ENCODE results near the gene DNAJC17.
A peak's percentile ranks its signal among the peaks of the same experiment; 100 is the strongest.

The DNAJC17 gene

GRCh38 chr15:40772014-40772413, 35.3 kb downstream of the DNAJC17 start:
- Histone ChIP-seq H3K27me3 (ENCODE audit: insufficient read depth, low read length) (no peaks in the 10 kb centered on the region), H3K79me2 (ENCODE audit: insufficient read depth, low read length) (no peaks in the 10 kb centered on the region), H3K9me3 (ENCODE audit: low read length) (no peaks in the 10 kb centered on the region), H3K4me1 (ENCODE audit: insufficient read depth, low read length, severe bottlenecking) (peaks cover 31% of the 10 kb centered on the region), H3K27ac (ENCODE audit: low read depth, low read length, poor library complexity, severe bottlenecking) (no peak overlapping the region), H3K9me2 (ENCODE audit: low read depth, low read length) (no peaks in the 10 kb centered on the region), H3K36me3 (ENCODE audit: insufficient read depth, low read length) (peaks cover 38% of the 10 kb centered on the region; the same call in 1 of the 2 replicates), H2AFZ (ENCODE audit: low read length) (no peak overlapping the region), H3K4me3 (ENCODE audit: low read depth, low read length, poor library complexity, severe bottlenecking) (no peak overlapping the region), H3K9ac (ENCODE audit: low read length) (no peak overlapping the region), H3K4me2 (ENCODE audit: low read length) (no peak overlapping the region), H3F3A (ENCODE audit: insufficient read depth, low read length) (no peaks in the 10 kb centered on the region), H4K20me1 (ENCODE audit: insufficient read depth, low read length) (no peaks in the 10 kb centered on the region)
- no peak for TF ChIP-seq EZH2 (IDR thresholded peaks at IDR 0.05; ENCODE audit: borderline replicate concordance, low read length)
- TF ChIP-seq, protein P1, sequence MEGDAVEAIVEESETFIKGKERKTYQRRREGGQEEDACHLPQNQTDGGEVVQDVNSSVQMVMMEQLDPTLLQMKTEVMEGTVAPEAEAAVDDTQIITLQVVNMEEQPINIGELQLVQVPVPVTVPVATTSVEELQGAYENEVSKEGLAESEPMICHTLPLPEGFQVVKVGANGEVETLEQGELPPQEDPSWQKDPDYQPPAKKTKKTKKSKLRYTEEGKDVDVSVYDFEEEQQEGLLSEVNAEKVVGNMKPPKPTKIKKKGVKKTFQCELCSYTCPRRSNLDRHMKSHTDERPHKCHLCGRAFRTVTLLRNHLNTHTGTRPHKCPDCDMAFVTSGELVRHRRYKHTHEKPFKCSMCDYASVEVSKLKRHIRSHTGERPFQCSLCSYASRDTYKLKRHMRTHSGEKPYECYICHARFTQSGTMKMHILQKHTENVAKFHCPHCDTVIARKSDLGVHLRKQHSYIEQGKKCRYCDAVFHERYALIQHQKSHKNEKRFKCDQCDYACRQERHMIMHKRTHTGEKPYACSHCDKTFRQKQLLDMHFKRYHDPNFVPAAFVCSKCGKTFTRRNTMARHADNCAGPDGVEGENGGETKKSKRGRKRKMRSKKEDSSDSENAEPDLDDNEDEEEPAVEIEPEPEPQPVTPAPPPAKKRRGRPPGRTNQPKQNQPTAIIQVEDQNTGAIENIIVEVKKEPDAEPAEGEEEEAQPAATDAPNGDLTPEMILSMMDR (IDR thresholded peaks at IDR 0.05; ENCODE audit: low read length): no peak

DNA sequence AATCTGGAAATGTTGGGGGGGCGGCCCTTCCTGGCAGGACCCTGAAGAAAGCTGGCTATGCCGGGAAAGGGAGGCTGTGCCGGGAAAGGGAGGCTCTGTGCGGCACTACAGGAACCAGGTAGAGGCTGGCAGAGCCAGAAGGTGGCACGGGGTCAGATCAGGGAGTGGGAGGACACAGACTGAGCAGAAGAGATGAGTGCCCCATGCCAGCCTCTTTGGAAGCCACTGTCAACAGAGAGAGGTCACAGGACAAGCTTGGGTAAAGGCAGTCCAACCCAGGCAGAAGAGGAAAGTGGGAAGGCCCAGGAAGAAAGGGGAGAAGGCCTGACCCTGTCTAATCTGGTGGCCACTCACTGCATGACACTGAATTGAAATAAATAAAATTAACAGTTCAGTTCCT, 36.0 kb downstream of the DNAJC17 start:
- H3K27ac ChIP-seq (ENCODE audit: low read depth, low read length, poor library complexity, severe bottlenecking): peak overlapping the region; percentile 89

DNA sequence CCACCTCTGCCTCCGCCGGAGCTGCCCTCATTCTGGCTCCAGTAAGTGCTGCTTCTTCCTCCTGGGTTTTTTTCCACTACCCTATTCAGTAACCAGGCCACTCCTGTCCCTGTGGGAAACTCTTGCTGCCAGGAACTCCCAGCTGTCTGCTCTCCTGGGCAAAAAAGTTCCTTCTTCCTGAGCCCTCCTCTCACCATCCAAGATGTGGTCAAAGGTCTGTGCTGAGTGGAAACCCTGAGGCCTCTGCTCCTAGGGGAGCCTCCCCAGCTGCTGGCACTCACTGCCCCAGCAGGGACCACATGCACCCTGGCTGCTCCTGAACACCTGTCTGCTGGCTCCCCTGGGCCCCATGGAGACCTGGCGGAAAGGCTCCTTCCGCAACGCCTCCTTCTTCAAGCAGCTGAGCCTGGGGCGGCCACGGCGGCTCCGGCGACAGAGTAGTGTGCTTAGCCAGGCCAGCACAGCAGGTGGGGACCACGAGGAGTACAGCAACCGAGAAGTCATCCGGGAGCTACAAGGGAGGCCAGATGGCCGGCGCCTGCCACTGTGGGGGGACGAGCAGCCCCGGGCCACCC, 37.0 kb downstream of the DNAJC17 start:
- peaks cover 24% of the 10 kb centered on the region; the same call in 1 of the 2 replicates for H3K36me3 ChIP-seq (ENCODE audit: insufficient read depth, low read length)
- no peaks in the 10 kb centered on the region for H3K9me3 ChIP-seq (ENCODE audit: low read length)
- H3K4me2 ChIP-seq (ENCODE audit: low read length): peak overlapping the region; percentile 43
- peak overlapping the region; percentile 26; the same call in 1 of the 2 replicates for H3K9ac ChIP-seq (ENCODE audit: low read length)
- H2AFZ ChIP-seq (ENCODE audit: low read length): no peak overlapping the region
- TF ChIP-seq EZH2 (IDR thresholded peaks at IDR 0.05; ENCODE audit: borderline replicate concordance, low read length): no peak
- TF ChIP-seq, protein P1 (IDR thresholded peaks at IDR 0.05; ENCODE audit: low read length): no peak
- H3K27ac ChIP-seq (ENCODE audit: low read depth, low read length, poor library complexity, severe bottlenecking): peak overlapping the region; percentile 89
- H3K9me2 ChIP-seq (ENCODE audit: low read depth, low read length): no peaks in the 10 kb centered on the region
- H3K79me2 ChIP-seq (ENCODE audit: insufficient read depth, low read length): no peaks in the 10 kb centered on the region
- H3K4me3 ChIP-seq (ENCODE audit: low read depth, low read length, poor library complexity, severe bottlenecking): peak overlapping the region; percentile 33
- no peaks in the 10 kb centered on the region for H3K27me3 ChIP-seq (ENCODE audit: insufficient read depth, low read length)
- H3K4me1 ChIP-seq (ENCODE audit: insufficient read depth, low read length, severe bottlenecking): peaks cover 37% of the 10 kb centered on the region
- H4K20me1 ChIP-seq (ENCODE audit: insufficient read depth, low read length): no peaks in the 10 kb centered on the region
- no peaks in the 10 kb centered on the region for H3F3A ChIP-seq (ENCODE audit: insufficient read depth, low read length)

More for the DNA sequence above, 36.0 kb downstream of the DNAJC17 start:
- Histone ChIP-seq H2AFZ (ENCODE audit: low read length) (no peak overlapping the region), H3K27me3 (ENCODE audit: insufficient read depth, low read length) (no peaks in the 10 kb centered on the region), H3K79me2 (ENCODE audit: insufficient read depth, low read length) (no peaks in the 10 kb centered on the region), H3K9me2 (ENCODE audit: low read depth, low read length) (no peaks in the 10 kb centered on the region), H3K9ac (ENCODE audit: low read length) (no peak overlapping the region), H3K4me1 (ENCODE audit: insufficient read depth, low read length, severe bottlenecking) (peaks cover 31% of the 10 kb centered on the region), H3K36me3 (ENCODE audit: insufficient read depth, low read length) (peaks cover 34% of the 10 kb centered on the region; the same call in 1 of the 2 replicates), H3F3A (ENCODE audit: insufficient read depth, low read length) (no peaks in the 10 kb centered on the region), H3K4me3 (ENCODE audit: low read depth, low read length, poor library complexity, severe bottlenecking) (no peak overlapping the region), H3K9me3 (ENCODE audit: low read length) (no peaks in the 10 kb centered on the region), H3K4me2 (ENCODE audit: low read length) (no peak overlapping the region), H4K20me1 (ENCODE audit: insufficient read depth, low read length) (no peaks in the 10 kb centered on the region)
- no peak for TF ChIP-seq EZH2 (IDR thresholded peaks at IDR 0.05; ENCODE audit: borderline replicate concordance, low read length)
- TF ChIP-seq, protein P1 (IDR thresholded peaks at IDR 0.05; ENCODE audit: low read length): no peak

Measured in OCI-LY1 (cell line).